Endothelial cell of umbilical vein (primary cell): ENCODE measurements around the gene POLR2F. TPM values are rescaled to one million over a fixed set of nuclear protein-coding genes. Genes with fewer than 3 reads are reported as not detected.

ENCODE experiments used
- BruUV-seq: library from RNA; stranded (reverse); fragments of 400-500 nt; replicated peaks from 2 replicates; lab custom pipeline; 2021; lab: Mats Ljungman, UMichigan
- CTCF ChIA-PET: fragments of 300-600, 350-600 bp; sonication (Branson Sonifier 250); formaldehyde crosslinking; loops from one replicate; lab custom pipeline; 2021; ENCODE audit warnings: antibody characterized with exemption, inconsistent platforms; lab: Charles Lee
- POLR2A ChIA-PET: fragments of 300-600, 350-600 bp; sonication (Branson Sonifier 250); formaldehyde crosslinking; loops from one replicate; lab custom pipeline; 2021; ENCODE audit warnings: antibody characterized with exemption, inconsistent platforms; lab: Charles Lee
- DNase-seq: peaks from one replicate; pipeline ENCODE4 v3.0.0-alpha.2; 2011; ENCODE audit warnings: low read depth, low spot score
- FAIRE-seq: peaks from 2 replicates; lab custom pipeline; 2011; peaks lifted over from hg19 to GRCh38; lab: Jason Lieb, UNC
- H2AFZ ChIP-seq: 2 replicates; pipeline ENCODE4 v1.6.0; 2012; ENCODE audit warnings: low read depth, low read length, control low read depth, inconsistent platforms
- H3K27ac ChIP-seq: 2 replicates; pipeline ENCODE4 v1.5.1; 2011; ENCODE audit warnings: low read depth, mild to moderate bottlenecking, control low read depth, low read length, moderate library complexity; ENCODE audit not compliant: insufficient read depth
- H3K27me3 ChIP-seq, 2 experiments: 2 replicates each; pipeline versions ENCODE4 v1.6.0 to v1.6.1; 2011; ENCODE audit warnings: low read length in 2 of 2, mixed read lengths in 1 of 2; ENCODE audit not compliant: control insufficient read depth in 2 of 2, insufficient read depth in 2 of 2
- H3K36me3 ChIP-seq, 2 experiments: 2 replicates in 1 of 2; 3 replicates in 1 of 2; pipeline ENCODE4 v1.5.1; 2011; ENCODE audit warnings: low read length in 2 of 2, mild to moderate bottlenecking in 1 of 2, moderate library complexity in 1 of 2; ENCODE audit not compliant: control insufficient read depth in 2 of 2, insufficient read depth in 2 of 2; ENCODE audit errors: extremely low read depth in 1 of 2
- H3K4me1 ChIP-seq: 3 replicates; pipeline ENCODE4 v1.5.1; 2011; ENCODE audit warnings: mild to moderate bottlenecking, low read length; ENCODE audit not compliant: control insufficient read depth, insufficient read depth; ENCODE audit errors: extremely low read depth
- H3K4me2 ChIP-seq: 2 replicates; pipeline ENCODE4 v1.6.1; 2011; ENCODE audit warnings: low read length, control low read depth, mixed read lengths; ENCODE audit not compliant: insufficient read depth
- H3K4me3 ChIP-seq, 3 experiments: fragments of 200-600 bp in 1 of 3; sonication (generic), shearing (Covaris generic) in 1 of 3; replicated peaks in 1 of 3; 2 replicates each; pipeline ENCODE4 v1.5.1; 2011 to 2016; ENCODE audit warnings: control low read depth in 3 of 3, low read length in 3 of 3, mild to moderate bottlenecking in 2 of 3, inconsistent platforms in 1 of 3, low read depth in 1 of 3, moderate library complexity in 1 of 3; ENCODE audit not compliant: insufficient read depth in 1 of 3
- H3K79me2 ChIP-seq: 2 replicates; pipeline ENCODE4 v1.6.0; 2012; ENCODE audit warnings: low read length, inconsistent platforms; ENCODE audit not compliant: control insufficient read depth, insufficient read depth
- H3K9ac ChIP-seq: replicated peaks from 2 replicates; pipeline ENCODE3; 2011; ENCODE audit warnings: low read length, control low read depth; ENCODE audit not compliant: insufficient read depth; ENCODE audit errors: extremely low read depth
- H3K9me1 ChIP-seq: replicated peaks from 3 replicates; pipeline ENCODE4 v1.6.0; 2011; ENCODE audit warnings: mild to moderate bottlenecking, low read length; ENCODE audit not compliant: control insufficient read depth, insufficient read depth; ENCODE audit errors: extremely low read depth
- H3K9me3 ChIP-seq: replicated peaks from 2 replicates; pipeline ENCODE4 v1.5.1; 2012; ENCODE audit warnings: low read length, inconsistent platforms; ENCODE audit not compliant: control insufficient read depth, insufficient read depth
- H4K20me1 ChIP-seq: replicated peaks from 2 replicates; pipeline ENCODE3; 2011; ENCODE audit warnings: mild to moderate bottlenecking, low read length; ENCODE audit not compliant: control insufficient read depth, insufficient read depth; ENCODE audit errors: extremely low read depth
- EZH2 ChIP-seq: IDR thresholded peaks from 2 replicates; pipeline ENCODE4 v1.6.1; 2012; ENCODE audit warnings: borderline replicate concordance, low read depth, mild to moderate bottlenecking, moderate library complexity, low read length, inconsistent platforms; ENCODE audit not compliant: severe bottlenecking
- JUN ChIP-seq: IDR thresholded peaks from 2 replicates; pipeline ENCODE4 v1.6.1; 2011; ENCODE audit warnings: borderline replicate concordance, low read depth; ENCODE audit not compliant: insufficient read length, insufficient read depth
- POLR2A ChIP-seq: IDR thresholded peaks from 2 replicates; pipeline ENCODE4 v1.6.1; 2012; ENCODE audit warnings: low read depth, mild to moderate bottlenecking, control low read depth, low read length
- dilution Hi-C: fragments of 300-500 bp; cut with MboI; formaldehyde crosslinking; loops from one replicate; pipeline ENCODE4 v1.15.0; 2019; ENCODE audit warnings: low sequenced_read_pairs; ENCODE audit not compliant: extremely low pct_ligation_motif_present
- intact Hi-C: fragments of 100-400 bp; cut with micrococcal nuclease; formaldehyde crosslinking; loops from one replicate; pipeline ENCODE4 v1.10.0; 2022
- polyA plus RNA-seq, 4 experiments: library from polyadenylated mRNA; depleted of rRNA in 3 of 4; stranded (reverse) in 3 of 4; unstranded in 1 of 4; fragments of >200 nt; gene quantifications; 2 replicates each; pipeline versions ENCODE4 v1.2.1 to v1.2.3, GENCODE V29; 2011 to 2012; ENCODE audit warnings: missing spikeins in 1 of 4
- total RNA-seq: library from RNA; stranded (reverse); gene quantifications from 2 replicates; pipeline ENCODE4 v1.2.3, GENCODE V29; 2021

POLR2F gene
- total and polyA plus RNA-seq, 2 donors (not counting 3 experiments of a cell fraction or from before 2014, with no cell fraction given): 106 to 112 TPM

- H3K4me2 ChIP-seq: no peak overlapping the region
- no peaks in the 10 kb centered on the region for H4K20me1 ChIP-seq
- no peak for TF ChIP-seq EZH2
- TF ChIP-seq JUN: peak; percentile 68
- no peak for TF ChIP-seq POLR2A
- peaks cover 3% of the 10 kb centered on the region for H3K4me1 ChIP-seq
- FAIRE-seq: peak; percentile 4
- no peak overlapping the region for H3K27ac ChIP-seq
- intact Hi-C loops: no loop called here
- no peaks in the 10 kb centered on the region for H3K27me3 ChIP-seq
- dilution Hi-C loops: no loop called here
- H3K36me3 ChIP-seq: no peaks in the 10 kb centered on the region
- DNase-seq: peak; percentile 23
- no peaks in the 10 kb centered on the region for H3K79me2 ChIP-seq
- no peak overlapping the region for H2AFZ ChIP-seq
- ChIA-PET CTCF (interaction anchor here (0.6 to 1.0 kb wide), 3 partner anchors 12 to 52 kb away, joined by 3 read pairs; no protein-coding TSS in a partner anchor), POLR2A (interaction anchor here (0.8 kb wide), 1 partner anchor 21 kb away, joined by 4 read pairs; no protein-coding TSS in a partner anchor)
- H3K9me1 ChIP-seq: no peaks in the 10 kb centered on the region
- no peak overlapping the region for H3K4me3 ChIP-seq
- H3K9ac ChIP-seq: no peak overlapping the region
- no peaks in the 10 kb centered on the region for H3K9me3 ChIP-seq
- BruUV-seq: no TSS peak
These were observed 46.3 kb downstream of the POLR2F start for GRCh38 chr22:37999640-38000272.

- Histone ChIP-seq H2AFZ (no peak overlapping the region), H4K20me1 (no peaks in the 10 kb centered on the region), H3K27me3 (peaks cover 0 to 8% of the 10 kb centered on the region in 2 experiments), H3K9me1 (no peaks in the 10 kb centered on the region), H3K4me1 (no peaks in the 10 kb centered on the region), H3K9me3 (no peaks in the 10 kb centered on the region), H3K4me3 (no peak overlapping the region), H3K9ac (no peak overlapping the region), H3K36me3 (no peaks in the 10 kb centered on the region), H3K27ac (no peak overlapping the region), H3K4me2 (no peak overlapping the region), H3K79me2 (no peaks in the 10 kb centered on the region)
- intact Hi-C loops (no loop called here), dilution Hi-C loops (no loop called here)
- BruUV-seq: no TSS peak
- ChIA-PET POLR2A (no interaction called here), CTCF (interaction anchor here (0.8 to 0.9 kb wide), 2 partner anchors 12 to 46 kb away, joined by 3 to 4 read pairs; no protein-coding TSS in a partner anchor)
- FAIRE-seq: no peak
- no peak for TF ChIP-seq JUN
- TF ChIP-seq POLR2A: no peak
- DNase-seq: no peak
These were observed 52.4 kb downstream of the POLR2F start for GRCh38 chr22:38005943-38006342.
